ENCODE data around the gene BGLAP.

DNA sequence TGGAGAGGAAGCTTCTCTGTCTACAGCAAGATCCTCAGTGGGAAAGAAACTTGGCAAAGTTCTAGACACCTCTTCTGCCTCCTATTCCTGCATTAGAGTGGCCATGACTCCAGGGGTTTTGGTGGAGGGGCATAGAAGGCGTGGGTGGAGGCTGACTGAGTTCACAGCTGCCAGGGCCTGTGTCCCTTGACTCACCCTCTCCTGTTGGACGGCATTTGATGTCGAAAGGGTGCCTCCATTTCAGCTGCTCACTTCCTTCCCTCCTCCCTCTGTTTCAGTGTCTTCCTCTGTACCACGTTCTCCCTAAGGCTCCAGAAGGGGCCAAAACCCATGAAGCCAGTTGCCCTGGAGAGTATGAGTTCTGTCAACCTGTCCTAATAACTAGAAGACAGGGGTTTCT lies 42.8 kb downstream of the BGLAP start:
- no peak for TF ChIP-seq GATA2 (IDR thresholded peaks at IDR 0.05; ENCODE audit: low read depth, low read length)
- no peak for TF ChIP-seq GATA3 (IDR thresholded peaks at IDR 0.05; ENCODE audit: low read depth, low read length)

All from SH-SY5Y (cell line).